ENCODE measurements around the gene POLR1H.

GRCh38 chr6:30035784-30036183 lies 25.3 kb upstream of the POLR1H start:
- no peak for TF ChIP-seq SIN3A (IDR thresholded peaks at IDR 0.05; ENCODE audit: borderline replicate concordance, insufficient read depth, low read length)
- no peak for TF ChIP-seq POLR2AphosphoS5 (IDR thresholded peaks at IDR 0.05; ENCODE audit: low read depth, low read length)
- TF ChIP-seq TAF1 (IDR thresholded peaks at IDR 0.05; ENCODE audit: borderline replicate concordance, insufficient read depth, low read length): no peak
